ENCODE measurements around the gene IL17B. TPM values are rescaled to one million over a fixed set of nuclear protein-coding genes. Genes with fewer than 3 reads are reported as not detected.

IL17B gene, protein sequence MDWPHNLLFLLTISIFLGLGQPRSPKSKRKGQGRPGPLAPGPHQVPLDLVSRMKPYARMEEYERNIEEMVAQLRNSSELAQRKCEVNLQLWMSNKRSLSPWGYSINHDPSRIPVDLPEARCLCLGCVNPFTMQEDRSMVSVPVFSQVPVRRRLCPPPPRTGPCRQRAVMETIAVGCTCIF
- not detected for polyA plus RNA-seq (2012; ENCODE audit: insufficient read depth, insufficient read length)

DNA sequence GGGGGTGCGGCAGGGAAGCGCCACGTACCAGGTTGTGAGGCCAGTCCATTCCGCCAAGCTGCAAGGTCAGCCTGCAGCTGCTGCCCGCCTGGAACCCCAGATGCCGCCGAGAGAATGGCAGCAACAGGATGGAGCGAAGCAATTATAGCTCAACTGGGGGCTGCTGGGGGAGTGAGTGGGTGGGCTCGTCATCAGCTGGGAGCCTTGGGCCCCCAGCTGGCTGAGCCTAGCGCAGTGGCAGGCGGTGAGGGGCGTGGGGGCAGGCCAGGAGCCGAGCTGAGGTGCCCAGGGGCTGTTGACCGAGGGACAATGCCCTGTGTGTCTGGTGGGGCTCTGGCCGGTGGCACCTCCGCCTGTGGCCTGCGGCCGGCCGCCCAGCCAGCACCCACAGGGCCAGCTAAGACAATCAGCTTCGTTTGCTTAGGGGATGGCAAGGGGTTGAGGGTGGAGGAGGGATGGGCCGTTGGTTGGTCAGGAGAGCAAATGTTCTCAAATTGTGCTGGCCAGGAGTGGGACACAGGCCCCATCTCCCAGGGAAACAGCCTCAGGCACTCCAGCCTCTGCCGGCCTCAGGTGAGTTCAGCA lies at the start of gene IL17B:
Gene IL17B (minus strand): TSS at position 116 of the 585 bp plus-strand sequence. CDS start 67 bp downstream, at position 49.
- H3K4me3 ChIP-seq (ENCODE audit: low read length) = no peak within 1 kb of the TSS
- DNase-seq (ENCODE audit: low read depth, low spot score) = no peak

DNA sequence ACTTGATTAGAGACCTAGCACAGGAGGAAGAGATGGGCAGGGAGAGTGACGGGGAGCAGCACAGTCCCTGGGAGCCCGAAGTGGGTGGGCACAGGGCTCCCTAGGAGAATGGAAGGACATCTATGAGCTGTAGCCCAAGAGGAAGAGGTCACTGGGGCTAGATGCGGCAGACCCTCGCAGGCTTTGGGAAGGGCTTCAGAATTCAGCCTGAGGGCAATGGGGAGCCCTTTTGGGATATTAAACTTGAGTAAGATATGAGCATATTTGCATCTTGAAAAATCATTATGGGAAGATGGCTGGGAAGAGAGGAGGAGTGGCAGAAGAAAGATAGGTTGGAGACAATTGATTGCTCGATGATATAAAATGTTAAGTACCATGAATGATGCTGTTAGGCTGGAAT lies 48.9 kb upstream of the IL17B start:
- no peak overlapping the region for H3K4me3 ChIP-seq (ENCODE audit: low read length)
- no peak for DNase-seq (ENCODE audit: low read depth, low spot score)

DNA sequence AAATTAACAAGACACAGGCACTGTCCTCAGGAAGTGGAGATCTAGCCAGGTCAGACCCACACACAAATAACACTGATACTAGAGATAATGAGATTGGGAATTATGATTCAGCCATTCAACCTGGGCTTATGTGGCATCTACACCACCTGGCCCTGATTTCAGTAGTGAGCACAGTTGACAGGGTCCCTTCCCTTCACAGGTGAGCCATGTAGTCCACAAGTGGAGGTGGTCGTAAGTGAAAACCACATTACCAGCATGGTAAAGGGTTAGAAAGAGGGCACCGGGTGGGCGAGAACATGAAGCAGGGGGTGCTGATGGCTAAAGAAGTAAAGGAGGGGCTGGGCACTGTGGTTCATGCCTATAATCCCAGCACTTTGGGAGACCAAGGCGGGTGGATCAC lies 48.3 kb upstream of the IL17B start:
- DNase-seq (ENCODE audit: low read depth, low spot score) = no peak
- no peak overlapping the region for H3K4me3 ChIP-seq (ENCODE audit: low read length)

DNA sequence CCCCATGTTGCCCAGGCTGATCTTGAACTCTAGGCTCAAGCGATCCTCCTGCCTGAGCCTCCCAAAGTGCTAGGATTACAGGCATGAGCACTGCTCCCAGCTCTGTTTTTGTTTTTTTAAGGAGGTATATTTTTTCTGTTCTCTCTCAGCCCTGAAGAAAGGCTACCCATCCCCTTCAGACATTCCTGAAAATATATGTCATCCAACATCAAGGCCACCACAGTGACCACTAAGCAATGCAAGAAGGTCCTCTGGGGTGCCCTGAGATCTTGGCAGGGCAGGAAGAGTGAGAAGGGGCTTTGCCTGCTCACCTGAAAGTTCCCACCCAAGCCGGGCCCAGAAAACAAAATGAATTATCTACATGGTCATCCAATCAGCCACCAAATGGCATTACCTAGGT lies 47.8 kb upstream of the IL17B start:
- no peak overlapping the region for H3K4me3 ChIP-seq (ENCODE audit: low read length)
- no peak for DNase-seq (ENCODE audit: low read depth, low spot score)

DNA sequence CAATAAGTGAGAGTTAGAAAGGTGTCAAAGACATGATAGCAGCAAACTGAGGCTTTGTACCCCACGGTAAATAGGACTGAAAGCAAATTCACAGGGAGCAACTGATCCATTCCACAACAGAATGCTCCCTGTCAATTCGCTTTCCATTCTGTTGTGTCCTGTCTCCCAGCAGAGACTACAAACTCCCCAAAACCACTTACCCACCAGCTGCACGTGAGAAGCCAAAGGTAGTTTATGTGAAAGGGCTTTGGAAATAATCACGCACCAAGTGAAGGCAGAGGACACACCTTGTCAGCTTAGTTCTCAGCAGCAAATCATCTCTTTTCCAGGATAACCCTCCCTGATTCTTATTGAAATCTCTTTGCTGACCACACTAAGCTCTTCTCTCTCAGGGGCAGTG lies 46.6 kb upstream of the IL17B start:
- no peak for DNase-seq (ENCODE audit: low read depth, low spot score)
- no peak overlapping the region for H3K4me3 ChIP-seq (ENCODE audit: low read length)

DNA sequence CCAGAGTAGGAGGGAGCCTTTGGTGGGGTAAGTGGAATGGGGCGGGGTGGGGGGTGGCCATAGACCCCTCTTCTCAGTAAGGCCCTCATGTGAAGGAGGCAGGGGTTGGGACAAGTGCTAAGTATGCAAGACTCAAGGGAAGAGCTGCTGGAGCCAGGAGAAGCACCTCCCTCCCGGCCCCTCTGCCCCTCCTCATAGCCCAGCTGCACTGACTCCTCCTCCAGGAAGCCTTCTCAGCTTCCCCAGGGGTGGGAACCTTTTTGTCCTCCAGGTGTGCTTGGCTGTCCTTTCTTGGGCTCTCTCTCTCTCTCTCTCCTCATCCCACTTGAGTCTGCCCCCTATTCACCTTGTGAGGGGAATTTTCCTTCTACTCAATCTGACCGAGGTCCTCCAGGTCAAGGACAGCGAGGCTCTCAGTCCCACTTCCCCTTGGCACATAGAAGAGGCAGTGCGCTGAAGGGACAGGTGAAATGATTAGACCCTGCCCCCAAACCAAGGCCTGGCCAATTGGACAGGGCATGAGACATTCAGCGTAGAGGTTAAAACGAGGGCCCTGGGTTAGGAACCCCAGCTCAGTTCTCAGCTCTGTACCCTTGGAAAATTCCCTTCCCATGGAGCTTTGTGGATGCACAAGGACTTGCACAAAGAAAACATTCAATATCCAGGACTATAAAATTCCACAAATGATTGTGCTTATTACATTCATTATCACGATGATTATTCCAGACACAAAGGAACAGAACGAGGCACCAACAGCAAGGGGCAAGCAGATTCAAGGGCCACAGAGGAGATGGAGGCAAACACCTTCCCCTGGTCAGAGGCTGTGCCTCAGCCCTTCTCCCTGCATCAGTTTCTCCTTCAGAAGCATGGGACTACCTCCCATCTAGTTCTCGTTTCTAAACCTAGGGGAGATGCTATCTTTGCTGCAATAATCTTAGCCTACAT lies 45.6 kb upstream of the IL17B start:
- no peak overlapping the region for H3K4me3 ChIP-seq (ENCODE audit: low read length)
- no peak for DNase-seq (ENCODE audit: low read depth, low spot score)

DNA sequence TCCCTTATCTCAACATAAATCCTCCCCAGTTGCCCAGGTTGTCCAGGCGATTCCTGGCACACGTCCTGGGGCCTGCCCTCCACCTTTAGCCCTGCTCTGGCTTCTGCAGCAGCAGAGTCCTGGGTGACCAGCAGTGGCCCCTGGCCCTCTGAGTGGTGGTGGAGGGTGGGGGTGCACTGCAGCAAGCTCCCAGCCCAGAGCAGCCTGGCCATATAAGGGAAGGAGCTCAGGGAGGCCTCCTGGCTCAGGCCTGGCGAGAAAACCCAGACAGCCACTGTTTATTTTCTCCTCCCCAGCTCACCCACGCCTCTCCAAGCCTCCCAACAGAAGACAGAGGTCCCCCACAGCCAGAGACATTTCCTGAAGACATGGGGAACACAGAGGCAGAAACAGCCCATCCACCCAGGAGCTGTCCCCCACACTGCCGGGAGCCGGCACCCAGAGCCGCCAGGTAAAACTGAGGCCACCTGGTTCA lies 44.7 kb upstream of the IL17B start:
- H3K4me3 ChIP-seq (ENCODE audit: low read length) = no peak overlapping the region
- DNase-seq (ENCODE audit: low read depth, low spot score) = no peak

DNA sequence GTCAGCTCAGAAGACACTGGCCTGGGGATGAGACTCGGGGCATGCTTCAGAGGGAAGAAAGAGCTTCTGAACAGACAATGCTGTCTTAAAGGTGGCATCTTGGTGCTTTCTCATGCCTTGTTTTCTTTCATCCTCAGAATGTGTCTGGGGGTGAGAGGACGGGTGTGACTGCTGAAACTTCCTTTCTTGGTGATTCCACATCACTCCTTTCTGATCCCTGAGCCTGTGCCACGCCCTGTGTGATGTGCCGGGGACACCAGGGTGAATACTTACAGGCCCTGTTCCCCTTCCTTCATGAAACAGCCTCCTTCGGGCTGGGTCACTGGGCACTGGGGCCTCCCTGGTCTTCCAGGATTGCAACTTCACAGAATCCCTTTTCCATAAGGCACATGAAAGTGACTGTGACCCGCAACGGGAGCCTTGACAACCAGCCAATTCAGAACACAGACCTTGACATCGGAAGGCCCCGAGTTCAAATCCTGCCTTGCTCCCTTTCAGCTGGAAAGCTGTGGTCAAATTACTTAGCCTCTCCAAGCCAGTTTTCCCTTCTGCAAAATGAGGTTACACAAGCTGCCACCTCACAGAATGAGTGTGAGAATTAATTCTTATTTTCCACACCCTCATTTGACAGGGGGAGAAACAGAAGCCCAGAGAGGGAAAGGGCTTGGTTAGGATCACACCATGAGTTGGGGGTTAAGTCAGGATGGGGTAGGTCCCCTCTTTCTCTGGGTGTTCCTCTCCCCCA lies 44.1 kb upstream of the IL17B start:
- DNase-seq (ENCODE audit: low read depth, low spot score) = no peak
- no peak overlapping the region for H3K4me3 ChIP-seq (ENCODE audit: low read length)

DNA sequence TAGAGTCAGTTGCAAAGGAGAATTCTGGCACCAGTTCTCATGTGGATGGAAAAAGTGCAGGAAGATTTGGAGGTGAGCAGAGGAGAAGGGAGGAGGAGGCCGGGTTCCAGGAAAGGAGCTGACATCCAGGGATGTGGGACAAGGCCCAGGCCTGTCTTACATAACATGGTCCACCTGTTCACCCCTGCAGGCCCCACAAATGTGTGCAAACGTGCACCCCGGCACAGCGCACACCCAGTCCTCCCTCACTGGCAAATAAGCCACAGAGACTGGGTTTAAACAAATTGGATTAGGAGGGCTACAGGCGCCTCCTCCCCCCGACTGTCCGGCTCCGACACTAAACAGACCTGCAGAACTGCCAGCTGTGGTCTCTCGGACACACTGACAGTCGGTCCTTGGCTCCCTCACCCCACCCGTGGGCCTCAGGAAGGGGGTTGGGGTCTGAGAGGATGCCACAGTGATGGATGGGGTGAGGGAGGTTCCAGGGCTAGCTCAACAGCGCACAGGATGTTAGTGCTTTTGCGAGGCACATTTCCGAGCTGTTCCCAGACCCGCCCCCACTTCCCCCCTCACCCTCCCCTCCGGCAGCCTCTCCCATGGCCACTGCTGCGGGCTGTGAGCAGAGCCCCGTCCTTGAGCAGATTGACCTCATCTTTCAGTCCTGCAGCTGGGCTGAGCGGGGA lies 43.4 kb upstream of the IL17B start:
- DNase-seq (ENCODE audit: low read depth, low spot score) = no peak
- no peak overlapping the region for H3K4me3 ChIP-seq (ENCODE audit: low read length)

DNA sequence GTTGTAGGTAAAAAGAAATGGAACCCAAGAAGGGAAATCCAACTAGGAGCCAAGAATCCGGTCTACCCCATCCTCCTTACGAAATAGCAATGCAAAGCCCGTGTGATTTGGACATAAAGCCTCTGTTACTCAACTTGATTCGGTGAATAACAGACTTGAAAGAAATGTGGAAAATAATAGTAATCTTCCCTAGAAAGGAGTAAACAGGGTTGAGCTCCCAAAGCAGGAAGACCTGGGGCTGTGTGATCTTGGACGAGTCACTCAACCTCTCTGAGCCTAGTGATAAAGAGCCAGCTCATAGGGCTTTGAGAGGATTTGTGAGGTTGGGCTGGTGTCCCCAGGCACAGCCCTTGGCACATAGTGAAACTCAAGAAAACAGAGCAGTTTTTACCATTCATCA lies 42.7 kb upstream of the IL17B start:
- H3K4me3 ChIP-seq (ENCODE audit: low read length) = no peak overlapping the region
- DNase-seq (ENCODE audit: low read depth, low spot score) = no peak

DNA sequence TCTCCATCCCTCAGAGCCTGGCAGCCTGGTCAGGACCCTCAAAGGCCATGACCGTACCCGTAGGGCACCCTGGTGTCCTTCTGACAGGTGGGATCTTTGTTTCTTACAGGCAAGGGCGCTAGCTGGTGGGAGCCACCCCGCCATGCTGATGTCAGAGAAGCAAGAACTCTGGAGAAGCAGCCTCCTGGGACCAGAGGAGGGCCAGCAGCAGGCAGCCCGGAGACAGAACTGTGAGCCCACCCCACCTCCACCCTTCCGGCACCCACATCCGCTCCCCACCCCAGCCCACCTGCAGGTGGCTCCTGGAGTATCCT lies 42.2 kb upstream of the IL17B start:
- no peak for DNase-seq (ENCODE audit: low read depth, low spot score)
- H3K4me3 ChIP-seq (ENCODE audit: low read length) = no peak overlapping the region

DNA sequence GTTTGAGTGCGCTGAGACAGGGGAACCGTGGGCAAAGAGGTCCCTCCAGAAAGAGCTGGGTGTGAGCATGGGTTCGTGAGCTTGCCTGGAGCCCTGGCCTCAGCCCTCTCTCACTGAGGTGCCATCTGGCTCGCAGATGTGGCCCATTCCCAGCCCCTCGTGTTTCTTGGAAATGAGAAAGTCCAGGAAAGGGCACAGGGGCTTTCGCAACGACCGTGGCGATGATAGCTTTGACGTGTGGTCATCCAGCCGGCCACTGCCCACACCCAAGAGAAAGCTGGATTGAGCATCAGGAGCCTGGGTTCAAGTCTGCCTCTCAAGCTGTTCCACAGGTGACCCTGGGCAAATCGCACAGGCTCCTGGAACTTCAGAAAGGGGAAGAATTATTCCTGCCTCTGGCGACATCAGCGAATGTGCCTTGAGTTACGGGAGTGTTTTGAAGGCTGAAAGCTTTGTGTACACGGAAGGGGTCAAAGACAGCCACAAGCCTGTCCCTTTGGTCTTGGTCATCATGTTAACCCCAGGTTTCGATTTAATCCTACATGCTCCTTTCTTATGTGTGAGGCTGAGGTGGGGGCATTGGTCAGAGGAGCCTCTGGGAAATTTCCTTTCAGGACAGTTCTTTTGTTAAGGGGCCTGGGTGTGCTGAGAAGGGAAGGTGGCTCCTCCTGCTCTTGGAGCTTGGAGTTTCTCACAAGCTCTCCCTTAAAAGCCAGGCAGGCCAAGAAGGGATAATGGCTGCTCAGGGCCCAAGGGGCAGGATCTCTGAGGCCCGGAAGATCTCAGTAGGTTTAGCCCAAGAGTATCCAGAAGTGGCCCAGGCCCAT lies 41.7 kb upstream of the IL17B start:
- no peak for DNase-seq (ENCODE audit: low read depth, low spot score)
- H3K4me3 ChIP-seq (ENCODE audit: low read length) = no peak overlapping the region

DNA sequence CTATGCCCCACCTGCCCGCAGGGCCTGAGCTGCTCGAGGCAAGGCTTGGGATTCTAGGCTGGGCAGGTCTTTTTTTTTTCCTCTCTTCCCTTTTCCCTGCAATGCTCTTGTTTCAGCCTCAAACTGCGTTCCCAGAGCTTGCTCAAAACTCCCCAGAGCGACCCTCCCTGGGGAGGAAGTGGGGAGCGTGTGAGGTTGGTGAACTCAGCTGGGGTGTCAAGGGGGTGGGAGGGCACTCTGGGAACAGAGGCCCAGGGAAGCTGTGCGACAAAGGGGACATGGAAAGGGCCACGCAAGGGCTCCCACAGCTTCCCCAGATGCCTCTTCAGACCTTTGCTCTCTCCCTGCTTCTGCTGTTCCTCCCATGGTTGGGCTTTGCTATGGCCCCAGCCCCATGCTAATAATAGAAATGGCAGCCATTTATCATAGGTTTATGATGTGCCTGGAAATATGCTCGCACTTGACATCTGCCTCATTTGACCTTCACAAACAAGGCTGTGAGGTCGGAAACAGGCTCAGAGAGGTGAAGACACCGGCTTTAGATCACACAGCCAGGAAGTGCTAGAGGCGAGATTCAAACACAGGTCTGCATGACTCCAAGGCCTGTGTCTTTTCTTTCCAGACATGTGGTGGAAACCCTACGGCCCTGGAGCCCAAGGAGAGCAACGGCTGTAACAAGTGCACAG lies 40.9 kb upstream of the IL17B start:
- DNase-seq (ENCODE audit: low read depth, low spot score) = no peak
- no peak overlapping the region for H3K4me3 ChIP-seq (ENCODE audit: low read length)

DNA sequence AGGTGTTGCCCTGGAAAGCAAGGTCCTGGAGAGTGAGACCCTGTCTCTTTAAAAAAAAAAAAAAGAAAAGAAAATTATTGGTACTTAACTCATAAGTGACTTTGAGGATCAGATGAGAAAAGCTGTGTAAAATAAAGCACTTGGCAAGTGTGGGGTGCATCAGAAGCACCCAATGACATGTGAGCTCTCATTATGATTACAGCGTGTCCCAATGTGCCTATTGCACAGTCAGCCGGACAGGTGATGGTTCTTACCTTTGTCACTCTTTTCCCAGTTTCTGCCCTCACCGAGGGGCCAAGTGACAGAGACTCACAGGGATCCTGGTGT lies 40.4 kb upstream of the IL17B start:
- H3K4me3 ChIP-seq (ENCODE audit: low read length) = no peak overlapping the region
- DNase-seq (ENCODE audit: low read depth, low spot score) = no peak

DNA sequence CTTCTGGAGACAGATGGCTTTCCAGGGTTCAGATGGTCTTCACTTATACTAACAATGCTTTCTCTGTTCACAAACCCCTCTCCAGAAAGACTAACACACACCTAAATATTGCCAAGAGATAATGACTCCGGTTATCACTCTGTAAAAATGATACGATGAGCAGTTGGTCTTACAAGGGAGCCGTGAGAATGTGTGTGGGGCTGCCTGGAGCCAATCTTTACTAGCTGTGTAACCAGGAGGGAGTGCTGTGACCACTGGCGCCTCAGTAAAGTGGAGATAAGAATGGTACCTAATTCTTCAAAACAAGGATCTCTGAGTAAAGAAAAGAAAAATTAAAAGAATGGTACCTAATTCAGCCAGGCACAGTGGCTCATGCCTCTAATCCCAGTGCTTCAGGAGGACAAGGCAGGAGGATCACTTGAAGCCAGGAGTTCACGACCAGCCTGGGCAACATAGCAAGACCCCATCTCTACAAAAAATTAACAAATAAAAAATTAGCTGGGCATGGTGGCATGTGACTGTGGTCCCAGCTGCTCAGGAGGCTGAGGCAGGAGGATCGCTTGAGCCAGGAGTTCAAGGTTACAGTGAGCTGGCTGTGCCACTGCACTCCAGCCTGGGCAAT lies 39.9 kb upstream of the IL17B start:
- DNase-seq (ENCODE audit: low read depth, low spot score) = no peak
- H3K4me3 ChIP-seq (ENCODE audit: low read length) = no peak overlapping the region

DNA sequence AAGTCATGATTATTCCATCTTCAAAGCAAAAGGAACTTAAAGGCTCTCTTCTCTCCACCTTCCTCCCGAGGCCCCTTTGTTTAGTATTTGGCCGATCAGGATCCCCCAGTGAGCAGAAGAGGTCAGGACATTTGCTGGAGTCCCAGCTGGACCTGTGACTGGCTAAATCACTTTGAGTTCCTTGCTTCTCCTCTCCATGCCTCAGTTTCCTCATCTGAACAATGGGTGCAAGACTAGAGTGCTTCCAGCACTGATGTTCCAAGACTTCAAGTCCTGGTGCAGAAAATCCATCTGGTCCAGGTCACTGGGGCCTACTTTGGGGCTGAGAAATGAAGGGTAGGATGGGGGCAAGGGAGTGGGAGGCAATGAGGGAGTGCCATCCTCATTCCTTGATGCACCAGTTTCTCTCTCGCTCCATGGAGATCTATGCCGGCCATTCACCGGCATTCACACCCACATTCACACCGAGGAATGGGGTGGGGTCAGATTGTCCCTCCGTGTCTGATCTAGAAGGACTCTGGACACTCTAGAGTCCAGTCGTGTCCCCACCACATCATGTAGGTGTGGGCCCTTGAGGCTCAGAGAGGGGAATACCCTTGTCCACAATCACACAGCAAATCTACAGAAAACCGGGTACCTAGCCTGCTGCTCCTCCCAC lies 38.7 kb upstream of the IL17B start:
- DNase-seq (ENCODE audit: low read depth, low spot score) = no peak
- H3K4me3 ChIP-seq (ENCODE audit: low read length) = no peak overlapping the region

All from Jurkat, Clone E6-1 (cell line).